ENCODE measurements around the gene ASB15.
A peak's percentile ranks its signal among the peaks of the same experiment; 100 is the strongest.

The ASB15 gene

GRCh38 chr7:123663200-123663599 is 61.6 kb downstream of the ASB15 start:
- DNase-seq (ENCODE audit: low read depth), result no peak

- DNase-seq (ENCODE audit: low read depth), result peak; percentile 20
These were observed 63.5 kb downstream of the ASB15 start for GRCh38 chr7:123665157-123665556.

- DNase-seq (ENCODE audit: low read depth), result no peak
These were observed 64.3 kb downstream of the ASB15 start for GRCh38 chr7:123665896-123666295.

GRCh38 chr7:123666492-123666891 is 64.9 kb downstream of the ASB15 start:
- DNase-seq (ENCODE audit: low read depth), result no peak

- DNase-seq (ENCODE audit: low read depth), result no peak
These were observed 67.9 kb downstream of the ASB15 start for GRCh38 chr7:123669485-123669884.

- no peak for DNase-seq (ENCODE audit: low read depth)
These were observed 71.6 kb downstream of the ASB15 start for GRCh38 chr7:123673137-123673732.

GRCh38 chr7:123673752-123674398 is 72.3 kb downstream of the ASB15 start:
- DNase-seq (ENCODE audit: low read depth), result no peak

GRCh38 chr7:123674399-123675180 is 73.0 kb downstream of the ASB15 start:
- peak; percentile 38 for DNase-seq (ENCODE audit: low read depth)

- DNase-seq (ENCODE audit: low read depth), result peak; percentile 36
These were observed 73.5 kb downstream of the ASB15 start for GRCh38 chr7:123675181-123675473.

- no peak for DNase-seq (ENCODE audit: low read depth)
These were observed 75.6 kb downstream of the ASB15 start for GRCh38 chr7:123677061-123677715.

- no peak for DNase-seq (ENCODE audit: low read depth)
These were observed 78.0 kb downstream of the ASB15 start for GRCh38 chr7:123679614-123680013.

- no peak for DNase-seq (ENCODE audit: low read depth)
These were observed 79.0 kb downstream of the ASB15 start for GRCh38 chr7:123680580-123680979.

- DNase-seq (ENCODE audit: low read depth), result no peak
These were observed 79.9 kb downstream of the ASB15 start for GRCh38 chr7:123681561-123681960.

GRCh38 chr7:123682690-123683089 is 81.1 kb downstream of the ASB15 start:
- peak; percentile 59 for DNase-seq (ENCODE audit: low read depth)

- DNase-seq (ENCODE audit: low read depth), result no peak
These were observed 85.5 kb downstream of the ASB15 start for GRCh38 chr7:123687161-123687560.

- DNase-seq (ENCODE audit: low read depth), result no peak
These were observed 86.1 kb downstream of the ASB15 start for GRCh38 chr7:123687727-123688126.
